ENCODE measurements around the gene SP8. TPM values are rescaled to one million over a fixed set of nuclear protein-coding genes. Genes with fewer than 3 reads are reported as not detected.
A peak's percentile ranks its signal among the peaks of the same experiment; 100 is the strongest.

SP8 gene
- polyA plus RNA-seq, 2 of the 4 experiments (the other 2 are of a cell fraction), result not detected

DNA sequence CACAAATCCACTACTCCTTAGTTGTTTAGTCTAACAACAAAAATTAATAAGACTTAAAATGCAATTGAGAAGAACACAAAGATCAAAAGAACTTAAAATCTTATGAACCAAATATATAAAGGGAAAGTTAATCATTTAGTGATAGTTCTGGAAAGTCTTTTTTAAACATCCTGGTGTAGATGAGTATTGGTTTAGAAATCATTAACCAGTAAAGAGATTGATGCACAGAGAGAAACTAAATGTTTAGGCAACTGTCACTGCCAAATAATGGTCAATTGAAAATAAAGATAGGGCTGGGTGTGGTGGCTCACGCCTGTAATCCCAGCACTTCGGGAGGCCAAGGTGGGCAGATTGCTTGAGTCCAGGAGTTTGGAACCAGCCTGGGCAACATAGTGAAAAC lies 44.9 kb downstream of the SP8 start (continued):
- TF ChIP-seq BHLHE40 (IDR thresholded peaks at IDR 0.05; ENCODE audit: low read depth, low read length) (no peak), POLR2AphosphoS2 (conservative IDR thresholded peaks at IDR 0.05; ENCODE audit: low read length) (no peak), HOXA7 (CRISPR knock-in tag; IDR thresholded peaks at IDR 0.05) (no peak), TP53 (CRISPR knock-in tag; IDR thresholded peaks at IDR 0.05) (no peak), POLR2A (IDR thresholded peaks at IDR 0.05; ENCODE audit: low read length) (no peak), NPAS2 (CRISPR knock-in tag; IDR thresholded peaks at IDR 0.05; ENCODE audit: borderline replicate concordance) (no peak), RNF2 (IDR thresholded peaks at IDR 0.05; ENCODE audit: borderline replicate concordance, low read depth) (no peak), FOSL2 (IDR thresholded peaks at IDR 0.05) (no peak), FOSL2 (CRISPR knock-in tag; IDR thresholded peaks at IDR 0.05) (no peak), PHF8 (IDR thresholded peaks at IDR 0.05; ENCODE audit: borderline replicate concordance, low read depth) (no peak)
- TF ChIP-seq, protein P1, sequence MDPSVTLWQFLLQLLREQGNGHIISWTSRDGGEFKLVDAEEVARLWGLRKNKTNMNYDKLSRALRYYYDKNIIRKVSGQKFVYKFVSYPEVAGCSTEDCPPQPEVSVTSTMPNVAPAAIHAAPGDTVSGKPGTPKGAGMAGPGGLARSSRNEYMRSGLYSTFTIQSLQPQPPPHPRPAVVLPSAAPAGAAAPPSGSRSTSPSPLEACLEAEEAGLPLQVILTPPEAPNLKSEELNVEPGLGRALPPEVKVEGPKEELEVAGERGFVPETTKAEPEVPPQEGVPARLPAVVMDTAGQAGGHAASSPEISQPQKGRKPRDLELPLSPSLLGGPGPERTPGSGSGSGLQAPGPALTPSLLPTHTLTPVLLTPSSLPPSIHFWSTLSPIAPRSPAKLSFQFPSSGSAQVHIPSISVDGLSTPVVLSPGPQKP (IDR thresholded peaks at IDR 0.05; ENCODE audit: low read depth, low read length), result no peak

- peak; percentile 61 for FAIRE-seq
Measured at GRCh38 chr7:20738518-20739481, 47.9 kb downstream of the SP8 start.

More at GRCh38 chr7:20738518-20739481, 47.9 kb downstream of the SP8 start:
- peak overlapping the region; percentile 21; the same call in 1 of the 3 replicates for H3K4me3 ChIP-seq
- POLR2A ChIA-PET, result no interaction called here
- DNase-seq (ENCODE audit: low read depth in 1 of 2, low spot score in 1 of 2) (peak in 1 of 2 experiments; percentile 43), ATAC-seq (peak in 1 of 2 experiments; percentile 77; a peak in 3 of 6 replicates)
- peak overlapping the region; percentile 83 for H3K4me2 ChIP-seq
- H3K4me1 ChIP-seq, result peaks cover 17% of the 10 kb centered on the region
- WGBS (ENCODE audit: missing lambda C conversion rate), result 51% methylated on average over 11 of the region's 11 CpGs
- H3K27ac ChIP-seq, result peak overlapping the region; percentile 55 to 62; a peak in 5 of 6 replicates
- CTCF ChIA-PET, result no interaction called here
- no peaks in the 10 kb centered on the region for H3K9me3 ChIP-seq
- TF ChIP-seq CBX8 (IDR thresholded peaks at IDR 0.05) (no peak), TP53 (CRISPR knock-in tag; IDR thresholded peaks at IDR 0.05) (no peak), MAX (IDR thresholded peaks at IDR 0.05) (no peak), RFX5 (IDR thresholded peaks at IDR 0.05) (no peak), EHMT2 (IDR thresholded peaks at IDR 0.05; ENCODE audit: low read depth) (peak; percentile 93), GATA3 (IDR thresholded peaks at IDR 0.05; ENCODE audit: borderline replicate concordance) (peak; percentile 23; the same call in 1 of the 2 replicates), HOXB13 (CRISPR knock-in tag; IDR thresholded peaks at IDR 0.05; ENCODE audit: low read depth) (no peak), ZFP36 (IDR thresholded peaks at IDR 0.05; ENCODE audit: borderline replicate concordance, partially characterized antibody) (no peak), KDM1A (IDR thresholded peaks at IDR 0.05; ENCODE audit: low read depth) (no peak), POLR2AphosphoS2 (conservative IDR thresholded peaks at IDR 0.05; ENCODE audit: low read length) (no peak), FOSL2 (IDR thresholded peaks at IDR 0.05) (no peak), FOSL2 (CRISPR knock-in tag; IDR thresholded peaks at IDR 0.05) (no peak), BCL3 (IDR thresholded peaks at IDR 0.05) (no peak), CBX2 (IDR thresholded peaks at IDR 0.05; ENCODE audit: borderline replicate concordance, low read depth) (no peak), CEBPB (IDR thresholded peaks at IDR 0.05) (peak; percentile 41 to 63; a peak in 2 of 4 replicates)
- TF ChIP-seq, protein P2, sequence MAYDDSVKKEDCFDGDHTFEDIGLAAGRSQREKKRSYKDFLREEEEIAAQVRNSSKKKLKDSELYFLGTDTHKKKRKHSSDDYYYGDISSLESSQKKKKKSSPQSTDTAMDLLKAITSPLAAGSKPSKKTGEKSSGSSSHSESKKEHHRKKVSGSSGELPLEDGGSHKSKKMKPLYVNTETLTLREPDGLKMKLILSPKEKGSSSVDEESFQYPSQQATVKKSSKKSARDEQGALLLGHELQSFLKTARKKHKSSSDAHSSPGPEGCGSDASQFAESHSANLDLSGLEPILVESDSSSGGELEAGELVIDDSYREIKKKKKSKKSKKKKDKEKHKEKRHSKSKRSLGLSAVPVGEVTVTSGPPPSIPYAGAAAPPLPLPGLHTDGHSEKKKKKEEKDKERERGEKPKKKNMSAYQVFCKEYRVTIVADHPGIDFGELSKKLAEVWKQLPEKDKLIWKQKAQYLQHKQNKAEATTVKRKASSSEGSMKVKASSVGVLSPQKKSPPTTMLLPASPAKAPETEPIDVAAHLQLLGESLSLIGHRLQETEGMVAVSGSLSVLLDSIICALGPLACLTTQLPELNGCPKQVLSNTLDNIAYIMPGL (CRISPR knock-in tag; IDR thresholded peaks at IDR 0.05; ENCODE audit: borderline replicate concordance), result no peak
- TF ChIP-seq, protein P1 (IDR thresholded peaks at IDR 0.05; ENCODE audit: low read depth, low read length), result no peak
- TF ChIP-seq, protein P3, sequence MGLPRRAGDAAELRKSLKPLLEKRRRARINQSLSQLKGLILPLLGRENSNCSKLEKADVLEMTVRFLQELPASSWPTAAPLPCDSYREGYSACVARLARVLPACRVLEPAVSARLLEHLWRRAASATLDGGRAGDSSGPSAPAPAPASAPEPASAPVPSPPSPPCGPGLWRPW (IDR thresholded peaks at IDR 0.05), result no peak
